Medulla oblongata (tissue), 1 donor: ENCODE measurements around the gene COA1.
"Not testable (repeated sequence)": the region's sequence is repeated elsewhere in the genome, so short reads cannot be mapped to it uniquely, and the experiment has no call there.

Experiments used
- DNase-seq: peaks from one replicate; pipeline ENCODE4 v3.0.0-alpha.2; 2015; ENCODE audit errors: extremely low spot score

Gene COA1

GRCh38 chr7:43758029-43758821 lies 28.9 kb upstream of the COA1 start, which contains the start of gene BLVRA:
TSS of gene BLVRA (plus strand) at chr7:43758680. CDS start at chr7:43771159, 12,479 bp downstream.
- peak; percentile 36 for DNase-seq

GRCh38 chr7:43757073-43757720 lies 27.9 kb upstream of the COA1 start:
- no peak for DNase-seq

GRCh38 chr7:43756368-43757072 lies 27.2 kb upstream of the COA1 start:
- no peak for DNase-seq

- DNase-seq: no peak
Observed at GRCh38 chr7:43754596-43754995, 25.3 kb upstream of the COA1 start.

- DNase-seq: no peak
Observed at GRCh38 chr7:43753843-43754242, 24.5 kb upstream of the COA1 start.

DNA sequence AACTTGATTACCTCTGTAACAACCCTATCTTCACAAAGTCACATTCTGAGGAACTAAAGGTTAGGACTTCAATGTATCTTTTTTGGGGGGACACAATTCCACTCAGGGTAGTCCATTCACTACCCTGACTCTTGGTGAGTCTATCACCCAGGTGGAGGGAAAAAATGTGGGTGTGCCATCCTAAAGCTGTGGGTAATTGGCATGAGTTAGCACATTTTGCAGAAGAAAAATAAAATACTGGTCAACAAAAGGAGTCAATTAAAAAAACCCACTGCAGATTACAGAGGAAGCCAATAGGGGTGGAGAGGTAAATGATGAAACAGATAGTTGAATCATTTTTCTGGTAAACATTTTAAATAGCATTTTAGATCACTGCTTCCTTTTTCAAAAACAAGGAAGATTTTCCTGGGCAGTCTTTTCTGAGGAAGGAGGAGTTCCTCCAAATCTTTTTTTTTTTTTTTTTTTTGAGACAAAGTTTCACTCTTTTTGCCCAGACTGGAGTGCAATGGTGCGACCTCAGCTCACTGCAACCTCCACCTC lies 24.0 kb upstream of the COA1 start:
- DNase-seq: no peak

DNA sequence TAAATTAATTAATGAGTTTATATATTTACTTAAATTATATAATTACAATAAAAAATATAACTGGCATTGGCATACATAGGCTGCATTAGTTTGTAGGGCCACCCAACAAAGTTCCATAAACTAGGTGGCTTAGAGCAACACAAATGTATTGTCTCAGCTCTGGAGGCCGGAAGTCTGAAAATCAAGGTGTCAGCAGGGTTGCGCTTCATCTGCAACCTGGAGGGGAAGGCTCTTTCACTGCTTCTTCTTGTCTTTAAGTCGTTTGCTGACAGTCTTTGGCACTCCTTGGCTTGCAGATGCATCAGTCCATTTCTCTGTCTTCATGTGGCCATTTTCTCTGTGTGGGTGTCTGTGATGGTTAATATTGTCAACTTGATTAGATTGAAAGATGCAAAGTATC lies 23.1 kb upstream of the COA1 start:
- DNase-seq: no peak

DNA sequence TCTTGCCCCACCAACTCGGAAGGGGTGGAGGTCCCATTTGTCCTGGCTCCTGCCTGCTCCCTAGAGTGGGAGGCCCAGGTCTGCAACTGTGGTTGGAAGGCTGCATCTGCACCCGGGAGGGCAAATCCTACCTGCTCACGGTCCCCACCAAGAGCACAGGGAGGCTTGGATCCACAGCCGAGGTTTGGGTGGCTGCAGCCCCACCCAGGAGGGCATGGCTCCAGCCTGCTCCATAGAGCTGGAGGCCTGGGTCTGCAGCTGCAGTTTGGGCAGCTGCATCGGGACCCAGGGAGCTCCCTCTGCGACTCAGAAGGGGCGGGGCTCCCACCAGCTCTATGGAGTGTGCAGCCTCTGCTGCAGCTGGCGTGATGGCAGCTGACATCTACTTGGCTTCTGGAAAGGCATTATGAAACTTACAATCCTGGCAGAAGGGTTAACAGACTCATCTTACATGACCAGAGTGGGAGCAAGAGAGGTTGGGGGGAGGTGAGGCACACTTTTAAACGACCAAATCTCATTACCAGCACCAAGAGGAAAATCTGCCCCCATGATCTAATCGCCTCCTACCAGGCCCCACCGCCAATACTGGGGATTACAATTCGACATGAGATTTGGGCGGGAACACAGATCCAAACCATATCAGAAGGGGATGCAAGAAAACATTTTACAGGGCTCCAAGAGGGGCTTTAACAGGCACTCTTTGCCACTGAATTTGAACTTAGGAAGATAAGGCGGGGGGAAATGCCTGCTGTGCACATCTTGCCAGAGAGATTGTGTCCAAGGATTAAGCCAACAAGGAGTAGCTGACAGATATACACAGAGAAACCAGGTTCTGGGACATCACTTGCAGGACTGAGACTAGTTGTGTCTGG lies 20.9 kb upstream of the COA1 start:
- no peak for DNase-seq

DNA sequence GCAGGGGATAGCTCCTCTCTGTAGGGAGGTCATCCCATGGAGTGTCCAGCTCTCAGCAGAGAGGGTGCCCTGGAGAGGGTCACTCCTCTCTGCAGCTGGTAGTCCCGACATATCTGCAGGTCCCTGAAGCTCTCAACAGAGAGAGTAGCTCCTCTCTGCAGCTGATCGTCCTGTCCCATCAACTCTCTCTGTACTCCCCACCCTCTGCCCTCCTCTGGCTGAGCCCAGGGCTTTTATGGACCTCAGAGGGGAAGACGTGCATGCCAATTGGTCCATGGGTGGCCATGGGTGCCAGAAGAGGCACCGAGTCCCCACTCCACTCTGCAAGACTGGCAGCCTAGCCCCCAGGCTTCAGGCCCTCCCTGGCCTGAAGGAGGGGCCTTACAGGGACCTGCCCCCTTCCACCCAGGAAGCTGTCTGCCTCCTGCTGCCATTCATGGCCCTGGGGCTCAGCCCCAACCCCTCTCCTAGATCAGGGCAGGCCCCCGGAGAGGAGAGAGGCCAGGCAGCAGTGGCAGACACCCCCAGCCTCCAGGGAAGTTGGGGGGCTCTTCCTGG lies 20.1 kb upstream of the COA1 start:
- no peak for DNase-seq

GRCh38 chr7:43747328-43748105 lies 18.2 kb upstream of the COA1 start:
- DNase-seq: no peak

DNA sequence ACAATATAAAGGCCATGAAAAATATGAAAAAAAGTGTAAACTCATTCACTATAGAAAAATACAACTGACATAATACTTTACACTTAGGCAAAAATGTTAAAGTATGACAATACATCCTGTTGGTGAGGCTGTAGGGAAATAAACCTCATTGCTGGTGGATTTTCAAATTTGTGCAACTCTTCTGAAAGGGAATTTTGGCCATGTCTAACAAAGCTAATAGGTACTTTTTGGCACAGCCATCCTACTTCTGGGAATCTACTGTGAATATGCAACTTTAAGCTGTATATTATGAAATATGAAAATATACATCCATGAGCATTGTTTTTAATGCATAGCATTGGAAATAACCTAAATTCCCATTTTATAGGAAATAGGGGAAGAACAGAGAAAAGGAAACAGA lies 13.4 kb upstream of the COA1 start:
- no peak for DNase-seq

GRCh38 chr7:43737467-43738127 lies 8.3 kb upstream of the COA1 start:
- DNase-seq: no peak

- DNase-seq: no peak
Observed at GRCh38 chr7:43735802-43736603, 6.7 kb upstream of the COA1 start.

GRCh38 chr7:43735403-43735801 lies 6.1 kb upstream of the COA1 start:
- DNase-seq: no peak

DNA sequence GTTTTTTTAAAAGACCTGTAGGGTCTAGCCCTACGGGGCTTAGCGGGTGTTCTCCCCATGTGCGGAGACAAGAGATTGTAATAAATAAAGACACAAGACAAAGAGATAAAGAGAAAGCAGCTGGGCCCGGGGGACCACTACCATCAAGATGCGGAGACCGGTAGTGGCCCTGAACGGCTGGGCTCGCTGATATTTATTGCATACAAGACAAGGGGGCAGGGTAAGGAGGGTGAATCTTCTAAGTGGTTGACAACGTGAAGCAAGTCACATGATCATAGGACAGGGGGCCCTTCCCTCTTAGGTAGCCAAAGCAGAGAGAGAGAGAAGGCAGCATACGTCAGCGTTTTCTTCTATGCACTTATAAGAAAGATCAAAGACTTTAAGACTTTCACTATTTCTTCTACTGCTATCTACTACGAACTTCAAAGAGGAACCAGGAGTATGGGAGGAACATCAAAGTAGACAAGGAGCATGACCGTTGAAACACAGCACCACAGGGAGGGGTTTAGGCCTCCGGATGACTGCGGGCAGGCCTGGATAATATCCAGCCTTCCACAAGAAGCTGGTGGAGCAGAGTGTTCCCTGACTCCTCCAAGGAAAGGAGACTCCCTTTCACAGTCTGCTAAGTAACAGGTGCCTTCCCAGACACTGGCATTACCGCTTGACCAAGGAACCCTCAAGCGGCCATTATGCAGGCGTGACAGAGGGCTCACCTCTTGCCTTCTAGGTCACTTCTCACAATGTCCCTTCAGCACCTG lies 5.4 kb upstream of the COA1 start:
- not testable (repeated sequence) for DNase-seq

- DNase-seq: not testable (repeated sequence)
Observed at GRCh38 chr7:43731494-43731893, 2.2 kb upstream of the COA1 start.

DNA sequence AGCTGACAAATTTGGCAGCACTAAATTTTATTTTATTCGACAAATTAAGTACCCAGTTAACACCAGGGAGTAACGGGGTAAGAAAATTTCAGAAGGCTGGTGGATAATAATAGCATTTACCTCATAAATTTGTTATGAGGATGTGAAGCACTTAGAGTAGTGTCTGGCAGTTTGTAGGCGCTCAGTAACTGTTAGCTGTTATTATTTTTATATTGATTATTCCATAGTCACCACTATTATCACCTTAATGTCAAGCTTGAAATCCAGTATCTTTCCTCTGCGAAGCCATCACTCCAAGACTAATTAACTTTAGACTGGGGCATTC lies 563 bp upstream of the COA1 start:
- no peak for DNase-seq

- DNase-seq: no peak
Observed at GRCh38 chr7:43727494-43727893, 1.8 kb downstream of the COA1 start.
